IMR-90 (cell line): Measurements from ENCODE around the gene GRID1. TPM values are rescaled to one million over a fixed set of nuclear protein-coding genes. Genes with fewer than 3 reads are reported as not detected.

Source experiments
- ATAC-seq: fragments of 200-7000 bp; cut with Tn5 transposase; 2 replicates; pipeline ENCODE4 v1.9.1; 2020; ENCODE audit warnings: low read depth, mild to moderate bottlenecking, moderate library complexity
- BruUV-seq: library from RNA; stranded (reverse); fragments of 400-500 nt; replicated peaks from 2 replicates; lab custom pipeline; 2021; lab: Mats Ljungman, UMichigan
- CTCF ChIA-PET: fragments of 300-600 bp; formaldehyde crosslinking; extraction: SDS; loops from one replicate; lab custom pipeline; 2021; ENCODE audit warnings: antibody characterized with exemption; lab: Yijun Ruan, JAX
- POLR2A ChIA-PET: fragments of 300-600 bp; sonication (Branson Sonifier 250); formaldehyde crosslinking; loops from one replicate; lab custom pipeline; 2022; ENCODE audit warnings: antibody characterized with exemption; ENCODE audit not compliant: unreplicated experiment; lab: Charles Lee
- DNase-seq: peaks from one replicate; pipeline ENCODE4 v3.0.0; 2013
- H2AFZ ChIP-seq: replicated peaks from 2 replicates; pipeline ENCODE3; 2013; ENCODE audit warnings: low read length, mild to moderate bottlenecking; ENCODE audit not compliant: poor library complexity
- H2AK5ac ChIP-seq: 2 replicates; pipeline ENCODE4 v1.6.1; 2013; ENCODE audit warnings: low read depth, low read length, inconsistent platforms
- H2AK9ac ChIP-seq: replicated peaks from 2 replicates; pipeline ENCODE3; 2013; ENCODE audit warnings: mild to moderate bottlenecking, low read depth, low read length, moderate library complexity; ENCODE audit not compliant: poor library complexity
- H2BK120ac ChIP-seq: 2 replicates; pipeline ENCODE4 v1.6.1; 2013; ENCODE audit warnings: low read depth, low read length, inconsistent platforms
- H2BK15ac ChIP-seq: 3 replicates; pipeline ENCODE4 v1.6.1; 2013; ENCODE audit warnings: low read depth, low read length, inconsistent platforms
- H2BK20ac ChIP-seq: 2 replicates; pipeline ENCODE4 v1.6.1; 2013; ENCODE audit warnings: low read depth, mild to moderate bottlenecking, inconsistent platforms, low read length, moderate library complexity
- H2BK5ac ChIP-seq: 2 replicates; pipeline ENCODE4 v1.6.1; 2013; ENCODE audit warnings: mild to moderate bottlenecking, low read depth, low read length, inconsistent platforms; ENCODE audit not compliant: poor library complexity, severe bottlenecking
- H3K14ac ChIP-seq: replicated peaks from 2 replicates; pipeline ENCODE4 v1.6.1; 2013; ENCODE audit warnings: low read depth, low read length, inconsistent platforms
- H3K18ac ChIP-seq: 2 replicates; pipeline ENCODE4 v1.6.1; 2013; ENCODE audit warnings: low read depth, low read length, control low read depth
- H3K23ac ChIP-seq: 2 replicates; pipeline ENCODE4 v1.6.1; 2013; ENCODE audit warnings: low read depth, low read length, inconsistent platforms
- H3K27ac ChIP-seq: 2 replicates; pipeline ENCODE4 v1.5.1; 2013; ENCODE audit warnings: mild to moderate bottlenecking, control low read depth, low read length; ENCODE audit not compliant: insufficient read depth
- H3K27me3 ChIP-seq: 2 replicates; pipeline ENCODE4 v1.6.1; 2013; ENCODE audit warnings: low read length; ENCODE audit not compliant: control insufficient read depth, insufficient read depth
- H3K36me3 ChIP-seq: 2 replicates; pipeline ENCODE4 v1.6.1; 2013; ENCODE audit warnings: low read length, mixed read lengths; ENCODE audit not compliant: control insufficient read depth, insufficient read depth
- H3K4ac ChIP-seq: 2 replicates; pipeline ENCODE4 v1.6.1; 2013; ENCODE audit warnings: low read depth, low read length, inconsistent platforms
- H3K4me1 ChIP-seq: 2 replicates; pipeline ENCODE4 v1.6.1; 2013; ENCODE audit warnings: low read length, mixed read lengths; ENCODE audit not compliant: control insufficient read depth, insufficient read depth
- H3K4me2 ChIP-seq: 2 replicates; pipeline ENCODE4 v1.6.1; 2013; ENCODE audit warnings: low read depth, mild to moderate bottlenecking, control low read depth, low read length, moderate library complexity
- H3K4me3 ChIP-seq: 2 replicates; pipeline ENCODE4 v1.5.1; 2013; ENCODE audit warnings: low read depth, mild to moderate bottlenecking, control low read depth, low read length, moderate library complexity; ENCODE audit not compliant: insufficient read depth
- H3K56ac ChIP-seq: 2 replicates; pipeline ENCODE4 v1.6.1; 2013; ENCODE audit warnings: low read length, inconsistent platforms; ENCODE audit not compliant: insufficient read depth; ENCODE audit errors: extremely low read depth
- H3K79me1 ChIP-seq, 2 experiments: 2 replicates each; pipeline ENCODE4 v1.6.1; 2013; ENCODE audit warnings: low read length in 2 of 2, inconsistent platforms in 1 of 2, low read depth in 1 of 2
- H3K9ac ChIP-seq: 2 replicates; pipeline ENCODE4 v1.6.1; 2013; ENCODE audit warnings: low read depth, low read length, control low read depth
- H3K9me1 ChIP-seq: 2 replicates; pipeline ENCODE4 v1.6.1; 2013; ENCODE audit warnings: low read length, inconsistent platforms; ENCODE audit not compliant: insufficient read depth
- H3K9me3 ChIP-seq: 2 replicates; pipeline ENCODE4 v1.6.1; 2013; ENCODE audit warnings: low read length; ENCODE audit not compliant: control insufficient read depth, insufficient read depth
- H4K20me1 ChIP-seq: 2 replicates; pipeline ENCODE4 v1.6.1; 2013; ENCODE audit warnings: low read length, inconsistent platforms; ENCODE audit not compliant: insufficient read depth
- H4K5ac ChIP-seq: 2 replicates; pipeline ENCODE4 v1.6.1; 2013; ENCODE audit warnings: mild to moderate bottlenecking, low read depth, low read length, control low read depth
- H4K8ac ChIP-seq, 2 experiments: 2 replicates each; pipeline ENCODE4 v1.6.1; 2013; ENCODE audit warnings: low read depth in 2 of 2, low read length in 2 of 2, control low read depth in 1 of 2, inconsistent platforms in 1 of 2
- H4K91ac ChIP-seq: 2 replicates; pipeline ENCODE4 v1.6.1; 2013; ENCODE audit warnings: low read depth, low read length, inconsistent platforms; ENCODE audit not compliant: insufficient read depth
- BHLHE40 ChIP-seq: fragments of 150-350 bp; IDR thresholded peaks from 2 replicates; pipeline ENCODE4 v1.6.1; 2016; ENCODE audit warnings: mild to moderate bottlenecking, low read depth, low read length
- CEBPB ChIP-seq: IDR thresholded peaks from 2 replicates; pipeline ENCODE4 v1.6.1; 2012; ENCODE audit warnings: low read depth, low read length, improper control_type of control experiment
- CHD1 ChIP-seq: IDR thresholded peaks from 2 replicates; pipeline ENCODE4 v1.6.1; 2012; ENCODE audit warnings: low read depth, low read length, improper control_type of control experiment
- CTCF ChIP-seq: conservative IDR thresholded peaks from 2 replicates; pipeline ENCODE4 v1.5.1; 2012; ENCODE audit warnings: mild to moderate bottlenecking, low read depth, low read length, improper control_type of control experiment
- FOS ChIP-seq: fragments of 150-350 bp; IDR thresholded peaks from 2 replicates; pipeline ENCODE4 v1.6.1; 2016; ENCODE audit warnings: low read depth, low read length
- MAFK ChIP-seq: IDR thresholded peaks from 2 replicates; pipeline ENCODE4 v1.6.1; 2012; ENCODE audit warnings: low read depth, low read length, improper control_type of control experiment
- MAZ ChIP-seq: IDR thresholded peaks from 2 replicates; pipeline ENCODE4 v1.6.1; 2012; ENCODE audit warnings: low read depth, mild to moderate bottlenecking, low read length, improper control_type of control experiment, moderate library complexity, borderline replicate concordance
- MXI1 ChIP-seq: IDR thresholded peaks from 2 replicates; pipeline ENCODE4 v1.6.1; 2012; ENCODE audit warnings: low read depth, mild to moderate bottlenecking, low read length, moderate library complexity, borderline replicate concordance
- NFE2L2 ChIP-seq: fragments of 150-350 bp; IDR thresholded peaks from 2 replicates; pipeline ENCODE4 v1.6.1; 2016; ENCODE audit warnings: low read depth, mild to moderate bottlenecking, low read length
- POLR2A ChIP-seq: IDR thresholded peaks from 2 replicates; pipeline ENCODE4 v1.6.1; 2012; ENCODE audit warnings: mild to moderate bottlenecking, low read depth, low read length
- RAD21 ChIP-seq: IDR thresholded peaks from 2 replicates; pipeline ENCODE4 v1.6.1; 2012; ENCODE audit warnings: low read length, improper control_type of control experiment
- RCOR1 ChIP-seq: IDR thresholded peaks from 2 replicates; pipeline ENCODE4 v1.6.1; 2012; ENCODE audit warnings: mild to moderate bottlenecking, low read length, improper control_type of control experiment; ENCODE audit not compliant: insufficient replicate concordance
- RFX5 ChIP-seq: IDR thresholded peaks from 2 replicates; pipeline ENCODE4 v1.8.0; 2012; ENCODE audit warnings: low read depth, mild to moderate bottlenecking, low read length, moderate library complexity
- SMC3 ChIP-seq: fragments of 150-350 bp; IDR thresholded peaks from 2 replicates; pipeline ENCODE4 v1.6.1; 2016; ENCODE audit warnings: low read depth, mild to moderate bottlenecking, antibody characterized with exemption, low read length, moderate library complexity
- USF2 ChIP-seq: fragments of 150-350 bp; IDR thresholded peaks from 2 replicates; pipeline ENCODE4 v1.6.1; 2017; ENCODE audit warnings: mild to moderate bottlenecking, antibody characterized with exemption, low read length, low read depth
- WGBS, 2 experiments: methylation state at CpG; one replicate each; pipeline versions ENCODE4 v1.1.5 to v1.1.7; 2013; ENCODE audit warnings: missing lambda C conversion rate in 2 of 2; ENCODE audit not compliant: insufficient read length in 1 of 2; ENCODE audit errors: extremely low coverage in 2 of 2; 5-methylcytosine and 5-hydroxymethylcytosine counted together
- dilution Hi-C: fragments of 300-500 bp; cut with HindIII; formaldehyde crosslinking; loops from one replicate; pipeline ENCODE4 v1.14.3; 2018; ENCODE audit warnings: low sequenced_read_pairs; ENCODE audit not compliant: unreplicated experiment
- in situ Hi-C: fragments of 300-500 bp; cut with MboI; formaldehyde crosslinking; loops from 3 replicates; pipeline ENCODE4 v1.14.3; 2019; ENCODE audit warnings: low sequenced_read_pairs, inconsistent platforms, mixed read lengths
- intact Hi-C: fragments of 100-400 bp; cut with micrococcal nuclease; formaldehyde crosslinking; loops from 2 replicates; pipeline ENCODE4 v1.10.0; 2022
- polyA plus RNA-seq, 3 experiments: library from polyadenylated mRNA; depleted of rRNA; stranded (reverse); fragments of >200 nt; gene quantifications; 2 replicates each; pipeline ENCODE4 v1.2.3, GENCODE V29; 2012; ENCODE audit warnings: low replicate concordance in 1 of 3
- total RNA-seq: library from RNA; depleted of rRNA; stranded (reverse); fragments of >200 nt; gene quantifications from 2 replicates; pipeline ENCODE4 v1.2.3, GENCODE V29; 2012
- TF ChIP-seq, protein P1 (sequence below): fragments of 150-350 bp; IDR thresholded peaks from 2 replicates; pipeline ENCODE4 v1.6.1; 2016; ENCODE audit warnings: low read depth, mild to moderate bottlenecking, low read length, moderate library complexity, borderline replicate concordance

GRID1 gene
- total and polyA plus RNA-seq, 2 of the 4 experiments (the other 2 are of a cell fraction): not detected

DNA sequence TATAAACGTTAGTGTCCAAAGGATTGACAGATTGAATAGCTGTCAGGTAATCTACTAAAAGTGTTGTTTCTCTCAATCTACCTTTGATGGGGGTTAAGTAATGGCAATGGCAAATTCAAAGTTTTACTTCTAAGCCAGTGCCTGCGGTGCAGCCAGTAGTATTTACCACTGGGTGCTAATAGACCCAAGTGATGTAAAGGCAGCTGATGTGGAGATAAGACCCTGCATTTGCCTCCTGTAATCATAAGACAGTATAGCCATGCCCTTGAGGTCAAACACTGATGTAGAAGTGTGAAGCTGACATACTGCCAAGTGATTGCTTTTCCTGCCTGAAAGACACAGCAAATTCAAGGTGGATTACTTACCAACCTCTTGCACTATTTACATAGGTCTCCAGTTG, 572.0 kb downstream of the GRID1 start:
- no peak overlapping the region for H4K5ac ChIP-seq
- BruUV-seq: no TSS peak
- intact Hi-C loops: no loop called here
- no peak overlapping the region for H2BK15ac ChIP-seq
- dilution Hi-C loops: no loop called here
- H3K36me3 ChIP-seq: no peaks in the 10 kb centered on the region
- ATAC-seq (no peak), DNase-seq (no peak)
- no peak overlapping the region for H3K4me3 ChIP-seq
- in situ Hi-C loops: no loop called here
- no peak overlapping the region for H3K23ac ChIP-seq
- CTCF ChIA-PET: no interaction called here
- no peak overlapping the region for H3K27ac ChIP-seq
- H4K91ac ChIP-seq: no peak overlapping the region
- no CpG with 5 or more reads among the region's 2 CpGs for WGBS, 2 experiments
- H3K79me1 ChIP-seq: no peaks in the 10 kb centered on the region
- no peak overlapping the region for H3K18ac ChIP-seq
- H2BK120ac ChIP-seq: no peak overlapping the region
- no peaks in the 10 kb centered on the region for H4K20me1 ChIP-seq
- no peak overlapping the region for H2BK5ac ChIP-seq
- no peak overlapping the region for H3K14ac ChIP-seq
- no peak overlapping the region for H3K4me2 ChIP-seq
- no peaks in the 10 kb centered on the region for H3K27me3 ChIP-seq
- H3K9me3 ChIP-seq: peaks cover 24% of the 10 kb centered on the region
- no peak overlapping the region for H2AFZ ChIP-seq
- H3K56ac ChIP-seq: no peak overlapping the region
- POLR2A ChIA-PET: no interaction called here
- no peak overlapping the region for H4K8ac ChIP-seq
- H3K4ac ChIP-seq: no peak overlapping the region
- no peak overlapping the region for H2AK9ac ChIP-seq
- H2BK20ac ChIP-seq: no peak overlapping the region
- no peak overlapping the region for H3K9ac ChIP-seq
- no peak for TF ChIP-seq POLR2A
- TF ChIP-seq CHD1: no peak
- TF ChIP-seq RFX5: no peak
- no peak for TF ChIP-seq SMC3
- TF ChIP-seq CTCF: no peak
- no peak for TF ChIP-seq RAD21
- no peak for TF ChIP-seq NFE2L2
- no peak for TF ChIP-seq FOS
- TF ChIP-seq MAFK: no peak
- TF ChIP-seq MAZ: no peak
- no peak for TF ChIP-seq BHLHE40
- no peak for TF ChIP-seq CEBPB
- no peak for TF ChIP-seq USF2
- TF ChIP-seq MXI1: no peak
- TF ChIP-seq RCOR1: no peak
- TF ChIP-seq, protein P1, sequence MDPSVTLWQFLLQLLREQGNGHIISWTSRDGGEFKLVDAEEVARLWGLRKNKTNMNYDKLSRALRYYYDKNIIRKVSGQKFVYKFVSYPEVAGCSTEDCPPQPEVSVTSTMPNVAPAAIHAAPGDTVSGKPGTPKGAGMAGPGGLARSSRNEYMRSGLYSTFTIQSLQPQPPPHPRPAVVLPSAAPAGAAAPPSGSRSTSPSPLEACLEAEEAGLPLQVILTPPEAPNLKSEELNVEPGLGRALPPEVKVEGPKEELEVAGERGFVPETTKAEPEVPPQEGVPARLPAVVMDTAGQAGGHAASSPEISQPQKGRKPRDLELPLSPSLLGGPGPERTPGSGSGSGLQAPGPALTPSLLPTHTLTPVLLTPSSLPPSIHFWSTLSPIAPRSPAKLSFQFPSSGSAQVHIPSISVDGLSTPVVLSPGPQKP: no peak
- H3K9me1 ChIP-seq: no peaks in the 10 kb centered on the region
- no peak overlapping the region for H2AK5ac ChIP-seq
- H3K4me1 ChIP-seq: no peaks in the 10 kb centered on the region
